Activated naive CD8-positive, alpha-beta T cell treated with anti-CD3 and anti-CD28 coated beads, Interleukin-2, amount 50 U/mL, for 24 hours (primary cell): ENCODE measurements around the gene NMD3.

Experiments
- ATAC-seq: fragments of 150-1000 bp; cut with Tn5 transposase; one replicate; pipeline ENCODE4 v1.10.0; 2021
- DNase-seq: peaks from one replicate; pipeline ENCODE4 v3.0.0; 2021
- H3K27ac Mint-ChIP-seq: one replicate; pipeline ENCODE4 v1.8.0; 2021; ENCODE audit warnings: mild to moderate bottlenecking, mixed read lengths
- H3K27me3 Mint-ChIP-seq: one replicate; pipeline ENCODE4 v1.8.0; 2021; ENCODE audit warnings: mixed read lengths
- H3K36me3 Mint-ChIP-seq: one replicate; pipeline ENCODE4 v1.8.0; 2021; ENCODE audit warnings: low read depth, mixed read lengths
- H3K4me1 Mint-ChIP-seq: one replicate; pipeline ENCODE4 v1.8.0; 2021; ENCODE audit warnings: mixed read lengths
- H3K4me3 Mint-ChIP-seq: one replicate; pipeline ENCODE4 v1.8.0; 2021; ENCODE audit warnings: mild to moderate bottlenecking, moderate library complexity, mixed read lengths
- H3K9me3 Mint-ChIP-seq: one replicate; pipeline ENCODE4 v1.8.0; 2021; ENCODE audit warnings: mixed read lengths

NMD3 gene

DNA sequence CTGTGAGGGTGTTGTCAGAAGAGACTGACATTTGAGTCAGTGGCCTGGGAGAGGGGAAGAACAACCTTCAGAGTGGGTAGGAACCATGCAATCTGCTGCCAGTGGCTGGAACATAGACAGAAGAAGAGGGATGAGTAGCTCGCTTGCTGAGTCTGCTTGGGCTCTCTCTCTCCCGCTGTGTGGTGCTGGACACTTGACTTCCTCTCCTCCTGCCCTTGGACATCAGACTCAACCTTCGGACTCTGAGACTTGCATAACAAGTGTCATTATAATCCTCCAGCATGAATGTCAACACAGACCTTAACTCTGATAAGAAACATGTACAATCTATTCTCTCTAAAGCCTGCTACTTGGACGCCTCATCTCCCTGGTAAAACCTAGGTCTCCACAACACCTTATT, 5.9 kb upstream of the NMD3 start:
- DNase-seq, result no peak
- no peak for ATAC-seq
- Mint-ChIP-seq H3K4me3 (no peak overlapping the region), H3K36me3 (peaks cover 2% of the 10 kb centered on the region), H3K9me3 (no peaks in the 10 kb centered on the region), H3K4me1 (peaks cover 3% of the 10 kb centered on the region), H3K27me3 (peaks cover 10% of the 10 kb centered on the region), H3K27ac (no peak overlapping the region)

DNA sequence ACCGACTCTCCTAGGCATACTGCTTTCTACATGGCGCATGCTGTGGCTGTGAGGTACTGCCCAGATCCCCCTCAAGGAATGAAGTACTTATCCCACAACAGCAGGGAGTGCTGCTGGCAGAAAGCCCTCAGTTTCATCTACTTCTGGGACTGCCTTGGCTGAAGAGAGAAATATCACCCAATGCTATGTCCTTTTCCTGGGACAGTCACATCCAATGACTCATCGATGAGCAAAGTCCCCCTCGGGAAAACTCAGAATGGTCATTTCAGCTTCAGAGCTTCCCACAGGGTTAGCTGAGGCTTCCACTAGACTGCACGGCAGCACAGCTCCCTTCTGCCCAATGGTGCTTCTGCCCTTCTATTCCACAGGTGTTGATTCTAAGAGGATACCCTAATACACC, 3.6 kb upstream of the NMD3 start:
- DNase-seq (no peak), ATAC-seq (no peak)
- Mint-ChIP-seq H3K27ac (no peak overlapping the region), H3K4me3 (no peak overlapping the region), H3K4me1 (peaks cover 10% of the 10 kb centered on the region), H3K36me3 (peaks cover 5% of the 10 kb centered on the region), H3K9me3 (no peaks in the 10 kb centered on the region), H3K27me3 (peaks cover 10% of the 10 kb centered on the region)

DNA sequence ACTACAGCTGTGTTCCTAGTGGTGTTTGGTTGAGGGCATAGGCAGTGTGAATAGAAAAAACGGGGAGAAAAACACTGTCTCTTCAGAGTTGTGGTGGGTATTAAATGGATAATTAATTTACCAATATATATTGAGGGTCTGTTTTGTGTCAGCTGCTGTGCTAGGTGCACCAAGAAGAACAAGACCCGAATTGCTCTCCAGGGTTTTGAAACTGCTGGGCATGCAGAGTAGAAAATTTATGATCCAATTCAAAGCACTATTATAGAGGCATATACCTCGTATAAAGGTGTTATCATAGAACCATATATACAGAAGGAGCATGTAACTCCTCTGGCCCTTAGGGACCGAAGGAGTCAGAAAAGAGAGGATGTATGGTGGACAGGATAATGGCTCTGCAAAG, 1.6 kb upstream of the NMD3 start:
- peaks cover 27% of the 10 kb centered on the region for H3K4me1 Mint-ChIP-seq
- no peak for DNase-seq
- no peak for ATAC-seq
- H3K27me3 Mint-ChIP-seq, result peaks cover 10% of the 10 kb centered on the region
- no peaks in the 10 kb centered on the region for H3K9me3 Mint-ChIP-seq
- H3K4me3 Mint-ChIP-seq, result peak overlapping the region; percentile 47
- peak overlapping the region; percentile 44 for H3K27ac Mint-ChIP-seq
- peaks cover 19% of the 10 kb centered on the region for H3K36me3 Mint-ChIP-seq

DNA sequence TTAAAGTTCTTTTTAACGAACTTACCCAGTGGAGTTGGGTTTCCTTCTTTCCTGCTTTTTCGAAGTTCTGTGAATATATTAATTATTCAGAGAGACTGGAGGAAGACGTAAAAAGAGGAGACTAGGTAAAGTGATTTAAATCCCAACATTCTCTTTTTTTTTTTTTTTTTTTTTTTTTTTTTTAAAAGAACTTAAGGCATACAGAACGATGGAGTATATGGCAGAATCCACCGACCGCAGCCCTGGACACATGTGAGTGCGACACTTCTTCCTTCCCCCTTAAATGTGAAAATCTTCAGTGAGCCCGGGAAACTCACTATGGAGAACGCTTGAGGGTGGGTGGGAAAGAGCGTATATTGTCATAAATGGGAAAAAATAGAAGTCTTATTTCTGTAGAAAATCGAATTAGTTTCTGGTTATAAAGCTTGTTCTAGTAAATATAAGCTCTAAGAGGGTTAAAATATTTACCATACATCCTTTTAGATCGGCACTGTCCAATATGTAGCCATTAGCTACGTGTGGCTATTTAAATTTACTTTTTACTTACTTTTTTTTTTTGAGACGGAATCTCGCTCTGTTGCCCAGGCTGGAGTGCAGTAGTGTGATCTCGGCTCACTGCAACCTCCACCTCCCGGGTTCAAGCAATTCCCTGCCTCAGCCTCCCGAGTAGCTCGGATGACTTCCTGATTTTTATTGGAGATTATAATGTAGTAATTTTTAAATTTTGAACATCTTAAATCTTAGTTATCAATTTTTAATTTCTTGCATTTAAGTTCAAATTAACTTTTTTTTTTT, 892 bp downstream of the NMD3 start:
- peaks cover 36% of the 10 kb centered on the region for H3K4me1 Mint-ChIP-seq
- H3K27ac Mint-ChIP-seq, result peak overlapping the region; percentile 77
- peak overlapping the region; percentile 87 for H3K4me3 Mint-ChIP-seq
- DNase-seq (peak; percentile 12), ATAC-seq (no peak)
- H3K36me3 Mint-ChIP-seq, result peaks cover 32% of the 10 kb centered on the region
- no peaks in the 10 kb centered on the region for H3K9me3 Mint-ChIP-seq
- no peaks in the 10 kb centered on the region for H3K27me3 Mint-ChIP-seq

DNA sequence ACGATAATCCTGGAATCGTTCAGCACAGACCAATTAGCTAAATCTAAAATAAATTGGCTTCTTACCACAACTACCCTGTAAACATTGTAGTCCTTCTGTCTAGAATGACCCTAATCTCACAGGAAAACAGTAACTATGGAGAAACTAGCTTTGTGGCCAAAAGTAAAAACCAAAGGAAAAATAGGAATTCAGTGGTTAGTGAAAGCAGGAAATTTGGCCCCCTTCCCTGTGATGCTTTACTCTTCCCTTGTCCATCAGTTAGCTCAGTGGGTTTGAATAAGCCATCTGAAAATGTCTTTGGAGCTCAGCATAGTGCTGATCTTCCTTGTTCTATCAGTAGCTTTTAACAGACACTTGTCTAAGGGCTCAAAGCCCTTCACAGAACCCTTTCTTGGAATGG, 1.6 kb downstream of the NMD3 start:
- Mint-ChIP-seq H3K27me3 (no peaks in the 10 kb centered on the region), H3K4me3 (peak overlapping the region; percentile 87), H3K4me1 (peaks cover 38% of the 10 kb centered on the region), H3K36me3 (peaks cover 34% of the 10 kb centered on the region), H3K27ac (peak overlapping the region; percentile 2), H3K9me3 (no peaks in the 10 kb centered on the region)
- ATAC-seq, result no peak
- DNase-seq, result no peak

DNA sequence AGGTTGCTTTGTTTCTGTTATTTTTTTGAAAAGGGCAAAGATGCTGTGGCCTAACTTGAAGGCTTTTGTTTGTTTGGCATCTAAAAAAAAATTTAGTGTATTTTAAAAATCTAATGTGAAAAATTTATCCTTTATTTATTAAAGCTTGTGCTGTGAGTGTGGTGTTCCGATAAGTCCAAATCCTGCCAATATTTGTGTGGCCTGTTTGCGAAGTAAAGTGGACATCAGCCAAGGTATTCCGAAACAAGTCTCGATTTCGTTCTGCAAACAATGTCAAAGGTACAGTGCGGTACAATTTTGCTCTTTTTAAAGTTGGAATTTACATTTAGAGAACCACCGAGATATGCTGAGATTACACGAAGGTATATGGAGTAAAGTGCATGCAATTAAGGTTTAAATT, 3.7 kb downstream of the NMD3 start:
- Mint-ChIP-seq H3K4me3 (no peak overlapping the region), H3K27ac (no peak overlapping the region), H3K36me3 (peaks cover 31% of the 10 kb centered on the region), H3K27me3 (no peaks in the 10 kb centered on the region), H3K9me3 (no peaks in the 10 kb centered on the region), H3K4me1 (peaks cover 36% of the 10 kb centered on the region)
- ATAC-seq (no peak), DNase-seq (no peak)

DNA sequence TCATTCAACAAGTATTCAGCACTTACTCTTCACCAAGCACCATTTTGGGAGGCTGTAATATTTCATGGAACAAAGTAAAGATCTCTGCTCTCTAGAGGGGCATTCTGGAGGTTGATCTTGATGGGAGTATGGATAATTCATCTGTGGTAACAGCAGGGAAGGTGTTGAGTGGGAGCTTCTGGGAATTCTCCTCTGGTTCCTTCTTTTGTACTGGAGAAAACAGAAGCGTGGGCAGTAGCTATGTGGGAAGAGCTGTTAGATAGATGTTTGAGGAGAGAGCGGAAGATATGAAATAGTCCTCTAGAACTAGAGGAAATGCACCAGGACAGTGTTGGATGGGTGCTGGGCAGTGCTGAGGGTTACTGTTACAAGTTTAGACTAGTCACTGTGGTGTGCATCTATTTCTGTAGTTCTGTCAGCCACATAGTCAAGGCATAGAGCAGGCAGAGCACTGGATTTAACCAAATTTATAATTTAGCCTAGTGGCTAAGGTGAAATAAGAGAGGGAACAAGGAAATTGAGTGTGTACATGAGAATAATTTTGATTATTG, 9.6 kb downstream of the NMD3 start:
- Mint-ChIP-seq H3K4me3 (no peak overlapping the region), H3K36me3 (peaks cover 29% of the 10 kb centered on the region), H3K9me3 (no peaks in the 10 kb centered on the region), H3K27ac (no peak overlapping the region), H3K27me3 (no peaks in the 10 kb centered on the region), H3K4me1 (peaks cover 7% of the 10 kb centered on the region)
- ATAC-seq (no peak), DNase-seq (no peak)

DNA sequence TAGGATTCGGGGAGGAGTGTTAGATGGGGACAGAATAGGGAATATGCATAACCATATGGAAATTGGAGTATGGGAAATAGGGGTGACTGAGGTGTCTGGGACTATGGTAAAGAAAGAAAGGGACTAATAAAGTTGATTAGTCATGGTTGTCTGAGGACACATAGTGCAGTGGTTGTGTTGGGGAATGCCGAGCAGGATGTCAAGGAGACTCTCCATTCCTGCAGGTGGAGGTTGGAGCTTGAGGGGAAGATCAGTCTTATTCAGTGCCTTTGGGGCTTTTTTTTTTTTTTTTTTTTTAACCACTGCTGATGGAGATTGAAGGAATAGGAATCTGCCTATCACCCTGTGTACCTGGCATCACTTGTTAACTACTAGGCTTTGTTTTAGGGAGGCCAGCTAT, 10.8 kb downstream of the NMD3 start:
- no peak for ATAC-seq
- Mint-ChIP-seq H3K27me3 (no peaks in the 10 kb centered on the region), H3K36me3 (peaks cover 34% of the 10 kb centered on the region), H3K4me1 (peaks cover 14% of the 10 kb centered on the region), H3K27ac (no peak overlapping the region), H3K4me3 (no peak overlapping the region), H3K9me3 (no peaks in the 10 kb centered on the region)
- no peak for DNase-seq

DNA sequence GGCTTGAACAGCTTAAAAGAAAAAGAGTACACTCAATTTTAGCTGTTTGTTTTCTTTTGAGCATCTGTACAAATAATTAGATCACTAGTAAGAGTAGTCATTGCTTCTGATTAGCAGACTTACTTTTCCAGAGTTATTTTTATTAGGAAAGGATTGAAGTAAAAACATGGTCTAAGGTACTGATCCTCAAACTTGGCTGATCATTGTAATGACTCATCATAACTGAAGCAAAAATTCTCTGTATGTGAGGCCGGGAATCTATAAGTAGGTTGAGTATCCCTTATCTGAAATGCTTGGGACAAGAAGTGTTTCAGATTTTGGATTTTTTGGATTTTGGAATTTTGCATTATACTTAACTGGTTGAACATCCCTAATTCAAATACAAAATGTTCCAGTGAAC, 12.4 kb downstream of the NMD3 start:
- Mint-ChIP-seq H3K27me3 (no peaks in the 10 kb centered on the region), H3K36me3 (peaks cover 42% of the 10 kb centered on the region), H3K4me1 (peaks cover 12% of the 10 kb centered on the region), H3K9me3 (no peaks in the 10 kb centered on the region), H3K4me3 (no peak overlapping the region), H3K27ac (no peak overlapping the region)
- no peak for ATAC-seq
- DNase-seq, result no peak

DNA sequence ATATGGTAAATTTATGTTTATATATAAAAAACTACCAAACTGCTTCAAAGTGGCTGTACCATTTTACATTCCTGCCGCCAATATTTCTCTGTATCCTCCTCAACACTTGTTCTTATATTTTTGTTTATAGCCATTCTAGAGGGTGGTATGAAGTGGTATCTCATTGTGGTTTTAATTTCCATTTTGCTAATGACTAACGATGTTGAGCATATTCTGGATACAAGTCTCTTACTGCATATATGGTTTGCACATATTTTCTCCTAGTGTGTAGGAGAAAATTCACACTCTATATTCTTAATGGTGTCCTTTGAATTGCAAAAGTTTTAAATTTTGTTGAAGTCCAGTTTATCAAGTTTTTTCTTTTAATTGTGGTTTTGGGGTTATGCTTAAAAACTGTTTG, 15.1 kb downstream of the NMD3 start:
- Mint-ChIP-seq H3K27me3 (no peaks in the 10 kb centered on the region), H3K9me3 (no peaks in the 10 kb centered on the region), H3K4me1 (peaks cover 12% of the 10 kb centered on the region), H3K27ac (no peak overlapping the region), H3K36me3 (peaks cover 55% of the 10 kb centered on the region), H3K4me3 (no peak overlapping the region)
- DNase-seq, result no peak
- no peak for ATAC-seq

DNA sequence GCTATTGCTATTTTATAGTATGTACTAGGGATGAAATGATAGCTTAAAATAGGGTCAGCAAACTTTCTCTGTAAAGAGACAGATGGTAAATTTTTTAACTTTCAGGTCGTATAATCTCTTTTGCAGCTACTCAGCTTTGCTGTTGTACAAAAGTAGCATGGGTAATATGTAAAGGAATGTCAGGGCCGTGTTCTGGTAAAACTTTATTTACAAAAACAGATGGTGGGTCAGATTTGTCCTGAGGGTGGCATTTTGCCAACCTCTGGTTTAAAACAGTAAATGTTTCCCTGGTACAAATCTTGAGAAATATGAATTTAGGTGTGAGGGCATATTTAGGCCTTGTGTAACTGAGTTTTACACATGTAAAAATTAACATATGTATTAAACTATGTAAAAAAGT, 18.6 kb downstream of the NMD3 start:
- Mint-ChIP-seq H3K9me3 (no peaks in the 10 kb centered on the region), H3K4me1 (peaks cover 8% of the 10 kb centered on the region), H3K27ac (no peak overlapping the region), H3K36me3 (peaks cover 56% of the 10 kb centered on the region), H3K4me3 (no peak overlapping the region), H3K27me3 (no peaks in the 10 kb centered on the region)
- no peak for ATAC-seq
- DNase-seq, result no peak

DNA sequence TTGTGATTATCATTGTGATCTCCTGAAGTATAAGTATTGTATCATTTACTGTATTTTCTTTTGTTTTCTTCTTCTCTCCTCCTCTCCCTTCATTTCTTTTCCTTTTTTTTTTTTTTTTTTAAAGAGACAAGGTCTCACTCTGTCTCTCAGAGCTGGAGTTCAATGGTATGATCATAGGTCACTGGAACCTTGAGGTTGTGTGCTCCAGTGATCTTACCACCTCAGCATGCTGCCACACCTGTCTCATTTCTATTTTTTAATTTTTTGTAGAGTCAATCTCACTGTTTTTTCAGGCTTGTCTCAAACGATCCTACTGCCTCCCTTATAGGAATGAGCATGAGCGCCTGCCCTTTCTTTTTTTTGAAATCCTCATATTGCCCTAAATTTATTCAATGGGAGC, 23.4 kb downstream of the NMD3 start:
- ATAC-seq (no peak), DNase-seq (no peak)
- no peaks in the 10 kb centered on the region for H3K9me3 Mint-ChIP-seq
- H3K4me3 Mint-ChIP-seq, result no peak overlapping the region
- H3K27me3 Mint-ChIP-seq, result no peaks in the 10 kb centered on the region
- no peaks in the 10 kb centered on the region for H3K4me1 Mint-ChIP-seq
- H3K27ac Mint-ChIP-seq, result no peak overlapping the region
- peaks cover 49% of the 10 kb centered on the region for H3K36me3 Mint-ChIP-seq

DNA sequence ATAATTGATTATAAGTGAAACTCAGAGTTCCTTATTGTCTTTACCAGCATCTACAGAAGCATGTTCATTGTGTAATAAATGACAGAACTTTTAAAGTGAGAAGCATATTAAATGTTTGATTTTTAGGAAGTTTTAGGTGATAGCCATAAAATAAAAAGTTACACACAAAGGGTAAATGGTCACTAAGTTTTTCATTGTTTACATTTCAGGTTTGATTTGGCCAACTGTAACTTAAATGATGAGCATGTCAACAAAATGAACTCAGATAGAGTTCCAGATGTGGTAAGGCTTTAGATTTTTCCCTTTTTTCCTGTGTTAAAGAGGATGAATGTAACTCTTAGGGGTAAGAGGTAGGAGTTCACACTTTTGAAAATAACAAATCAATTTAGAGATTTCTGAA, 25.9 kb downstream of the NMD3 start:
- H3K36me3 Mint-ChIP-seq, result peaks cover 57% of the 10 kb centered on the region
- H3K9me3 Mint-ChIP-seq, result no peaks in the 10 kb centered on the region
- no peaks in the 10 kb centered on the region for H3K27me3 Mint-ChIP-seq
- DNase-seq, result no peak
- no peaks in the 10 kb centered on the region for H3K4me1 Mint-ChIP-seq
- H3K4me3 Mint-ChIP-seq, result no peak overlapping the region
- no peak for ATAC-seq
- no peak overlapping the region for H3K27ac Mint-ChIP-seq

DNA sequence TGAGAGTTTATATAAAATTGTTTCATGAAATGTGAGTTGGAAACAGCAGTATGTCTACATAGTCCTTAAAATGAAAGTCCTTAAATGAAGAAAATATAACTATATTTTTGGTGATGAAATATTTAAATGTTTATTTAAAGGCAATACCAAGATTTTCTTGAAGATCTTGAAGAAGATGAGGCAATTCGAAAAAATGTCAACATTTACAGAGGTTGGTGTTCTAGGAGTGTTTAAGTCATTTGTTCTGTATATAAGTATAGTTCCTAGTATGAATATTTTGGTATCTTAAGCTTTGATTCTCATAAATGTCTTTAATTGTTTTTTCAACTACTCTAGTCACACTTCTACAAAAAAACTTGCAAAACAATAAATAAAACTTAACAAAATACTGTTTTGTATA, 29.0 kb downstream of the NMD3 start:
- H3K27ac Mint-ChIP-seq, result no peak overlapping the region
- no peaks in the 10 kb centered on the region for H3K27me3 Mint-ChIP-seq
- H3K4me1 Mint-ChIP-seq, result no peaks in the 10 kb centered on the region
- no peaks in the 10 kb centered on the region for H3K9me3 Mint-ChIP-seq
- DNase-seq (no peak), ATAC-seq (no peak)
- H3K4me3 Mint-ChIP-seq, result no peak overlapping the region
- peaks cover 66% of the 10 kb centered on the region for H3K36me3 Mint-ChIP-seq

DNA sequence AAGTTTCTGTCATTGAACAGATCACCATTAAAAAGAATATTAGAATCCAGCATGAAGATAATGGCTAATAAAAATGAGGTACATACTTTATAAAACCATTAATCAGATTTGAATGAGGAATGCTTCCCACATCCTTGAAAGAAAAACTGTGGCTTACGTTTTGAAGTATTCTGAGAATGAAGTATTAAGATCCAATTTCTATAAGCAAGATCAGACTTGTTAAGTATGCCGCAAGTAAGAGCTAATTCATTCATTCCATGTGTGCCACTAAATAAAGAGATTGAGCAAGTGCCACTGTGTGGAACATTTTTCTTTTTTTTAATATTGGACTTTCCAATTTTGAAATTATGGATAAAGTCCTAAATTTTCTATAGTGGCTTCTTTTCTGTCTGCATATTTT, 30.6 kb downstream of the NMD3 start:
- H3K4me3 Mint-ChIP-seq, result no peak overlapping the region
- DNase-seq (no peak), ATAC-seq (no peak)
- no peaks in the 10 kb centered on the region for H3K27me3 Mint-ChIP-seq
- H3K36me3 Mint-ChIP-seq, result peaks cover 67% of the 10 kb centered on the region
- H3K27ac Mint-ChIP-seq, result no peak overlapping the region
- no peaks in the 10 kb centered on the region for H3K9me3 Mint-ChIP-seq
- H3K4me1 Mint-ChIP-seq, result peaks cover 2% of the 10 kb centered on the region

DNA sequence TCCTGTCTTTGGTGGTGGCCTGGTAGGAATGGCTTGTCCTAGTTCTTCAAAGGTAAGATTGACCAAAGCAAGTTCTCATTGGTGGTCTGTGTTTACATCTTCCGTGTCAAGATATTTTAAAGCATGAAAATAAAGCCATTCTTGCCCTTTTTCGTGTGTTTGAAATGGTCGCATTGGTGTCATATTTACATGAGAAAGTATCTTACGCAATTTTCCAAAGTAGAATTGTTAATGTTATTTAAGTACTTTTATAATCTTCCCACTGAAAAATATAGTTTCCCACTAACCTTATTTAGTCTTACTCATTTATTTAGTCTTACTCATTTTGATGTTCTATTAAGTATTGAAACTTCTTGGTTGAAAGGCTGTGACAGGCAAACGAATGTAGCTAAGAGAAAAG, 31.0 kb downstream of the NMD3 start:
- Mint-ChIP-seq H3K27me3 (no peaks in the 10 kb centered on the region), H3K27ac (no peak overlapping the region), H3K9me3 (no peaks in the 10 kb centered on the region), H3K4me3 (no peak overlapping the region), H3K4me1 (peaks cover 2% of the 10 kb centered on the region), H3K36me3 (peaks cover 66% of the 10 kb centered on the region)
- ATAC-seq, result no peak
- DNase-seq, result no peak
